Measurements from ENCODE around the gene ITK.

The ITK gene

DNA sequence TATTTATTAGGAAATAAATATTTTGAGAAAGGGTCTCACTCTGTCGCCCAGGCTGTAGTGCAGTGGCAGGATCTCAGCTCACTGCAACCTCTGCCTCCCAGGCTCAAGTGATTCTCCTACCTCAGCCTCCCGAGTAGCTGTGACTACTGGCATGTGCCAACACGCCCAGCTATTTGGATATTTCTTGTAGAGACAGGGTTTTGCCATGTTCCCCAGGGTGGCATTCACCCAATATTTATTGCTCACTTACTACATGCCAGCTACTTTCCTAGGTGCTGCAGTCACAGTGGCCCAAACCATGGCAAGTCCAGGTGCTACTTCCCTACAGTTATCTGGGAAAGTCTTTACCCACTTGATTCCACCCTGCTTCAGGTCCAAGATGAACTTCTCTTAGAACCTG, 29.6 kb upstream of the ITK start:
- no peak for DNase-seq (ENCODE audit: low read depth, low spot score)
- H3K36me3 ChIP-seq (ENCODE audit: insufficient read depth, low read length): no peaks in the 10 kb centered on the region
- H3K9me3 ChIP-seq (ENCODE audit: low read depth, low read length): no peaks in the 10 kb centered on the region
- TF ChIP-seq FOXP2 (optimal IDR thresholded peaks at IDR 0.05; ENCODE audit: control extremely low read depth, extremely low read length, insufficient read depth): no peak
- no peak for TF ChIP-seq EZH2 (IDR thresholded peaks at IDR 0.05)
- no peak for TF ChIP-seq POLR2AphosphoS5 (IDR thresholded peaks at IDR 0.05; ENCODE audit: borderline replicate concordance, low read depth, low read length)
- H3K9ac ChIP-seq (ENCODE audit: insufficient read length): no peak overlapping the region
- no peak overlapping the region for H3K4me3 ChIP-seq
- no peak overlapping the region for H3K27ac ChIP-seq

- no peaks in the 10 kb centered on the region for H3K36me3 ChIP-seq (ENCODE audit: insufficient read depth, low read length)
- DNase-seq (ENCODE audit: low read depth, low spot score): no peak
- H3K27ac ChIP-seq: no peak overlapping the region
- H3K4me3 ChIP-seq: no peak overlapping the region
- TF ChIP-seq FOXP2 (optimal IDR thresholded peaks at IDR 0.05; ENCODE audit: control extremely low read depth, extremely low read length, insufficient read depth): no peak
- no peak for TF ChIP-seq EZH2 (IDR thresholded peaks at IDR 0.05)
- TF ChIP-seq POLR2AphosphoS5 (IDR thresholded peaks at IDR 0.05; ENCODE audit: borderline replicate concordance, low read depth, low read length): no peak
- no peak overlapping the region for H3K9ac ChIP-seq (ENCODE audit: insufficient read length)
- no peaks in the 10 kb centered on the region for H3K9me3 ChIP-seq (ENCODE audit: low read depth, low read length)
Observed at GRCh38 chr5:157155297-157155696, 25.3 kb upstream of the ITK start.

- no peak overlapping the region for H3K27ac ChIP-seq
- TF ChIP-seq FOXP2 (optimal IDR thresholded peaks at IDR 0.05; ENCODE audit: control extremely low read depth, extremely low read length, insufficient read depth): no peak
- no peak for TF ChIP-seq POLR2AphosphoS5 (IDR thresholded peaks at IDR 0.05; ENCODE audit: borderline replicate concordance, low read depth, low read length)
- TF ChIP-seq EZH2 (IDR thresholded peaks at IDR 0.05): no peak
- H3K36me3 ChIP-seq (ENCODE audit: insufficient read depth, low read length): no peaks in the 10 kb centered on the region
- no peaks in the 10 kb centered on the region for H3K9me3 ChIP-seq (ENCODE audit: low read depth, low read length)
- H3K4me3 ChIP-seq: no peak overlapping the region
- no peak for DNase-seq (ENCODE audit: low read depth, low spot score)
- H3K9ac ChIP-seq (ENCODE audit: insufficient read length): no peak overlapping the region
Observed at GRCh38 chr5:157157293-157157891, 23.2 kb upstream of the ITK start.

- TF ChIP-seq FOXP2 (optimal IDR thresholded peaks at IDR 0.05; ENCODE audit: control extremely low read depth, extremely low read length, insufficient read depth) (no peak), EZH2 (IDR thresholded peaks at IDR 0.05) (no peak), POLR2AphosphoS5 (IDR thresholded peaks at IDR 0.05; ENCODE audit: borderline replicate concordance, low read depth, low read length) (no peak)
- no peak overlapping the region for H3K27ac ChIP-seq
Observed at GRCh38 chr5:157159209-157159751, 21.4 kb upstream of the ITK start.

GRCh38 chr5:157160001-157160400, 20.6 kb upstream of the ITK start:
- no peak overlapping the region for H3K27ac ChIP-seq

More at GRCh38 chr5:157159209-157159751, 21.4 kb upstream of the ITK start:
- DNase-seq (ENCODE audit: low read depth, low spot score): no peak
- Histone ChIP-seq H3K9ac (ENCODE audit: insufficient read length) (no peak overlapping the region), H3K4me3 (no peak overlapping the region), H3K9me3 (ENCODE audit: low read depth, low read length) (no peaks in the 10 kb centered on the region), H3K36me3 (ENCODE audit: insufficient read depth, low read length) (no peaks in the 10 kb centered on the region)

GRCh38 chr5:157161996-157162395, 18.6 kb upstream of the ITK start:
- no peak overlapping the region for H3K9ac ChIP-seq (ENCODE audit: insufficient read length)
- H3K9me3 ChIP-seq (ENCODE audit: low read depth, low read length): no peaks in the 10 kb centered on the region
- no peak for DNase-seq (ENCODE audit: low read depth, low spot score)
- TF ChIP-seq POLR2AphosphoS5 (IDR thresholded peaks at IDR 0.05; ENCODE audit: borderline replicate concordance, low read depth, low read length): no peak
- no peak for TF ChIP-seq FOXP2 (optimal IDR thresholded peaks at IDR 0.05; ENCODE audit: control extremely low read depth, extremely low read length, insufficient read depth)
- no peak for TF ChIP-seq EZH2 (IDR thresholded peaks at IDR 0.05)
- H3K4me3 ChIP-seq: no peak overlapping the region
- H3K27ac ChIP-seq: no peak overlapping the region
- H3K36me3 ChIP-seq (ENCODE audit: insufficient read depth, low read length): no peaks in the 10 kb centered on the region

More at GRCh38 chr5:157160001-157160400, 20.6 kb upstream of the ITK start:
- Histone ChIP-seq H3K9ac (ENCODE audit: insufficient read length) (no peak overlapping the region), H3K9me3 (ENCODE audit: low read depth, low read length) (no peaks in the 10 kb centered on the region), H3K36me3 (ENCODE audit: insufficient read depth, low read length) (no peaks in the 10 kb centered on the region), H3K4me3 (no peak overlapping the region)
- no peak for TF ChIP-seq POLR2AphosphoS5 (IDR thresholded peaks at IDR 0.05; ENCODE audit: borderline replicate concordance, low read depth, low read length)
- no peak for TF ChIP-seq EZH2 (IDR thresholded peaks at IDR 0.05)
- no peak for TF ChIP-seq FOXP2 (optimal IDR thresholded peaks at IDR 0.05; ENCODE audit: control extremely low read depth, extremely low read length, insufficient read depth)
- DNase-seq (ENCODE audit: low read depth, low spot score): no peak

- TF ChIP-seq FOXP2 (optimal IDR thresholded peaks at IDR 0.05; ENCODE audit: control extremely low read depth, extremely low read length, insufficient read depth) (no peak), POLR2AphosphoS5 (IDR thresholded peaks at IDR 0.05; ENCODE audit: borderline replicate concordance, low read depth, low read length) (no peak), EZH2 (IDR thresholded peaks at IDR 0.05) (no peak)
- no peak for DNase-seq (ENCODE audit: low read depth, low spot score)
- no peak overlapping the region for H3K27ac ChIP-seq
- no peak overlapping the region for H3K4me3 ChIP-seq
- H3K9ac ChIP-seq (ENCODE audit: insufficient read length): no peak overlapping the region
- no peaks in the 10 kb centered on the region for H3K36me3 ChIP-seq (ENCODE audit: insufficient read depth, low read length)
- no peaks in the 10 kb centered on the region for H3K9me3 ChIP-seq (ENCODE audit: low read depth, low read length)
Observed at GRCh38 chr5:157162919-157163510, 17.6 kb upstream of the ITK start.

DNA sequence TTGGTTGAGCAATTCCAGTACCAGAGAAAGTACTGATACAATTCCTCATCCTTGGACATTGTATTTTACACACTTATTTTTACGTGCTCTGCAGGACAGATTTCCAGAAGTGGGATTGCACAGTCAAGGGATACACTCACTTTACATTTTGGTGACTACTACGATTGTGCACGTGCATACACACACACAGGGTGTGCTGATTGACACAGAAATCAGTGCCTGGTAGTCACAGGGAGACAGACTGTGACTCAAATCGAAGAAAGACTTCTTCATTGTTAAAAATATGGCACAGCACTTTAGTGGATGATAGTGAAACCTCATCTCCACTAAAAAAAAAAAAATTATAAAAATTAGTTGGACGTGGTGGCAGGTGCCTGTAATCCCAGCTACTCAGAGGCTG, 16.1 kb upstream of the ITK start:
- no peak overlapping the region for H3K9ac ChIP-seq (ENCODE audit: insufficient read length)
- no peak overlapping the region for H3K4me3 ChIP-seq
- TF ChIP-seq POLR2AphosphoS5 (IDR thresholded peaks at IDR 0.05; ENCODE audit: borderline replicate concordance, low read depth, low read length) (no peak), EZH2 (IDR thresholded peaks at IDR 0.05) (no peak), FOXP2 (optimal IDR thresholded peaks at IDR 0.05; ENCODE audit: control extremely low read depth, extremely low read length, insufficient read depth) (no peak)
- no peak for DNase-seq (ENCODE audit: low read depth, low spot score)
- no peak overlapping the region for H3K27ac ChIP-seq
- H3K9me3 ChIP-seq (ENCODE audit: low read depth, low read length): no peaks in the 10 kb centered on the region
- H3K36me3 ChIP-seq (ENCODE audit: insufficient read depth, low read length): no peaks in the 10 kb centered on the region
